MM.1S (cell line): ENCODE data around the gene FKBP1A.

Source experiments
- DNase-seq: peaks from one replicate; pipeline ENCODE4 v3.0.0-alpha.2; 2015
- H2AFZ ChIP-seq: fragments of 300-600 bp; sonication (generic); 2 replicates; pipeline ENCODE4 v1.6.0; 2016; ENCODE audit warnings: antibody characterized with exemption, low read length
- H3F3A ChIP-seq: fragments of 300-600 bp; sonication (generic); 2 replicates; pipeline ENCODE4 v1.6.1; 2016; ENCODE audit warnings: mild to moderate bottlenecking, antibody characterized with exemption, low read length, moderate library complexity, mixed read lengths; ENCODE audit not compliant: insufficient read depth
- H3K27ac ChIP-seq: fragments of 300-600 bp; sonication (generic); 2 replicates; pipeline ENCODE4 v1.5.1; 2016; ENCODE audit warnings: mild to moderate bottlenecking, low read length
- H3K27me3 ChIP-seq: fragments of 300-600 bp; sonication (generic); replicated peaks from 2 replicates; pipeline ENCODE4 v1.6.0; 2016; ENCODE audit warnings: low read length; ENCODE audit not compliant: insufficient read depth
- H3K36me3 ChIP-seq: fragments of 300-600 bp; sonication (generic); replicated peaks from 2 replicates; pipeline ENCODE4 v1.6.1; 2016; ENCODE audit warnings: mild to moderate bottlenecking, low read length, mixed read lengths; ENCODE audit not compliant: insufficient read depth
- H3K4me1 ChIP-seq: fragments of 300-600 bp; sonication (generic); 2 replicates; pipeline ENCODE4 v1.6.1; 2016; ENCODE audit warnings: low read length, mixed read lengths
- H3K4me2 ChIP-seq: fragments of 300-600 bp; sonication (generic); 2 replicates; pipeline ENCODE4 v1.6.0; 2016; ENCODE audit warnings: low read depth, low read length
- H3K4me3 ChIP-seq: fragments of 300-600 bp; sonication (generic); 2 replicates; pipeline ENCODE4 v1.5.1; 2016; ENCODE audit warnings: low read length, mixed read lengths
- H3K79me2 ChIP-seq: fragments of 300-600 bp; sonication (generic); 2 replicates; pipeline ENCODE4 v1.6.1; 2016; ENCODE audit warnings: mixed run types, low read length, mixed read lengths
- H3K9ac ChIP-seq: fragments of 300-600 bp; sonication (generic); 2 replicates; pipeline ENCODE4 v1.6.1; 2016; ENCODE audit warnings: low read length, mixed read lengths
- H3K9me2 ChIP-seq: fragments of 300-600 bp; sonication (generic); replicated peaks from 2 replicates; pipeline ENCODE4 v1.6.1; 2016; ENCODE audit warnings: mild to moderate bottlenecking, low read length, mixed read lengths; ENCODE audit not compliant: insufficient read depth
- H3K9me3 ChIP-seq: fragments of 300-600 bp; sonication (generic); replicated peaks from 2 replicates; pipeline ENCODE4 v1.6.1; 2016; ENCODE audit warnings: mild to moderate bottlenecking, low read length, mixed read lengths; ENCODE audit not compliant: insufficient read depth
- H4K20me1 ChIP-seq: fragments of 300-600 bp; sonication (generic); 2 replicates; pipeline ENCODE4 v1.6.1; 2016; ENCODE audit warnings: mild to moderate bottlenecking, low read length, moderate library complexity, mixed read lengths; ENCODE audit not compliant: insufficient read depth
- EZH2 ChIP-seq: fragments of 300-600 bp; sonication (generic); optimal IDR thresholded peaks from 2 replicates; pipeline ENCODE3; 2017; ENCODE audit warnings: low read depth, mild to moderate bottlenecking, antibody characterized with exemption, low read length, mixed read lengths
- EZH2phosphoT487 ChIP-seq: fragments of 300-600 bp; sonication (generic); IDR thresholded peaks from 2 replicates; pipeline ENCODE4 v1.6.1; 2018; ENCODE audit warnings: antibody characterized with exemption, low read length
- TF ChIP-seq, protein P1 (sequence below): fragments of 300-600 bp; sonication (generic); IDR thresholded peaks from 2 replicates; pipeline ENCODE4 v1.5.1; 2016; ENCODE audit warnings: antibody characterized with exemption, low read length, mixed read lengths

FKBP1A gene

DNA sequence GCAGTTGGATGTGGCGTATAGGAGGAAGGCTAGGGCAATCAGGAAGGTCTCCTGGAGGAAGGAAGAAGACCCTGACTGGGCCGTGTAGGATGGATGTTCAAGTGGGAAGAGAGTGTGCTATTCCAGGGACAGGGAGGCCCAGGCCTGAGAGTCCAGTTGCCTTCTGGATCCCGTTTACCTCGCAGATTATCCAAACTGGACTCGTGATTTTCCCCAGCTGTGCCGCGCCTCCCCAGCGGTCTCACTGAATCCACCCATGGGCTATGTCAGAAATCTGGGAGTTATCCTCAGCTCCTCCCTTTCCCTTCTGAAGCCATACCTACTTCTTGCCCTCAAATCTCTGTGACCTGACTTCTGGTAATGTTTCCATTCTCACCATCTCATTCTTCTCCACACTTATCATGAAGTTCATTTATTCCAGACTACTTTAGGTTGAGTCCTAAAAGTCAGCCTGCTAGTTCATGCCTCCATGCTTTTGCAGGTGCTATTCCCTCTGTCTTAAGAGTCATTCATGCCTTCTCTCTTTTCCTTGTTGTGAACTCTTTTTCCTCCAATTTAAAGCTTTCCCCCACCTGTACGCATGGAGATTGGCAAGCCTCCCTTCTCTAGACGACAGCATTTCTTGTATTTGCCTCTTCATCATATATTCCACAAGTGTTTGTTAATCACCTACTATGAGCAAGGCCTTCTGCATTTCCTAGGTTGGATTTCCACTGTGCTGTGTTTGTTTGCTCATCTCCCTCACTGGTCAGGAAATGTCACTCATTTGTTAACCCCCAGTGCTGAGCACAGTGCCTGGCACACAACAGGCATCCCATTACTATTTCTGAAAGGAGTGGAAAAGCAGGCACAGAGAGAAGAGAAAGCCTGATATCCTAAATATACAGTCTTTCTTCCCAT, 66.6 kb downstream of the FKBP1A start:
- H3K27ac ChIP-seq: peak overlapping the region; percentile 74; the same call in 1 of the 2 replicates
- H2AFZ ChIP-seq: peak overlapping the region; percentile 54; the same call in 1 of the 2 replicates
- H3K4me3 ChIP-seq: peak overlapping the region; percentile 81
- no peaks in the 10 kb centered on the region for H3K36me3 ChIP-seq
- no peaks in the 10 kb centered on the region for H3K9me2 ChIP-seq
- H4K20me1 ChIP-seq: no peaks in the 10 kb centered on the region
- peak overlapping the region; percentile 96 for H3K9ac ChIP-seq
- DNase-seq: no peak
- no peaks in the 10 kb centered on the region for H3K27me3 ChIP-seq
- H3K4me2 ChIP-seq: peak overlapping the region; percentile 88
- no peaks in the 10 kb centered on the region for H3K9me3 ChIP-seq
- H3F3A ChIP-seq: no peaks in the 10 kb centered on the region
- H3K79me2 ChIP-seq: peaks cover 52% of the 10 kb centered on the region
- H3K4me1 ChIP-seq: peaks cover 13% of the 10 kb centered on the region
- TF ChIP-seq, protein P1, sequence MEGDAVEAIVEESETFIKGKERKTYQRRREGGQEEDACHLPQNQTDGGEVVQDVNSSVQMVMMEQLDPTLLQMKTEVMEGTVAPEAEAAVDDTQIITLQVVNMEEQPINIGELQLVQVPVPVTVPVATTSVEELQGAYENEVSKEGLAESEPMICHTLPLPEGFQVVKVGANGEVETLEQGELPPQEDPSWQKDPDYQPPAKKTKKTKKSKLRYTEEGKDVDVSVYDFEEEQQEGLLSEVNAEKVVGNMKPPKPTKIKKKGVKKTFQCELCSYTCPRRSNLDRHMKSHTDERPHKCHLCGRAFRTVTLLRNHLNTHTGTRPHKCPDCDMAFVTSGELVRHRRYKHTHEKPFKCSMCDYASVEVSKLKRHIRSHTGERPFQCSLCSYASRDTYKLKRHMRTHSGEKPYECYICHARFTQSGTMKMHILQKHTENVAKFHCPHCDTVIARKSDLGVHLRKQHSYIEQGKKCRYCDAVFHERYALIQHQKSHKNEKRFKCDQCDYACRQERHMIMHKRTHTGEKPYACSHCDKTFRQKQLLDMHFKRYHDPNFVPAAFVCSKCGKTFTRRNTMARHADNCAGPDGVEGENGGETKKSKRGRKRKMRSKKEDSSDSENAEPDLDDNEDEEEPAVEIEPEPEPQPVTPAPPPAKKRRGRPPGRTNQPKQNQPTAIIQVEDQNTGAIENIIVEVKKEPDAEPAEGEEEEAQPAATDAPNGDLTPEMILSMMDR: no peak
- TF ChIP-seq EZH2phosphoT487 (no peak), EZH2 (no peak)

DNA sequence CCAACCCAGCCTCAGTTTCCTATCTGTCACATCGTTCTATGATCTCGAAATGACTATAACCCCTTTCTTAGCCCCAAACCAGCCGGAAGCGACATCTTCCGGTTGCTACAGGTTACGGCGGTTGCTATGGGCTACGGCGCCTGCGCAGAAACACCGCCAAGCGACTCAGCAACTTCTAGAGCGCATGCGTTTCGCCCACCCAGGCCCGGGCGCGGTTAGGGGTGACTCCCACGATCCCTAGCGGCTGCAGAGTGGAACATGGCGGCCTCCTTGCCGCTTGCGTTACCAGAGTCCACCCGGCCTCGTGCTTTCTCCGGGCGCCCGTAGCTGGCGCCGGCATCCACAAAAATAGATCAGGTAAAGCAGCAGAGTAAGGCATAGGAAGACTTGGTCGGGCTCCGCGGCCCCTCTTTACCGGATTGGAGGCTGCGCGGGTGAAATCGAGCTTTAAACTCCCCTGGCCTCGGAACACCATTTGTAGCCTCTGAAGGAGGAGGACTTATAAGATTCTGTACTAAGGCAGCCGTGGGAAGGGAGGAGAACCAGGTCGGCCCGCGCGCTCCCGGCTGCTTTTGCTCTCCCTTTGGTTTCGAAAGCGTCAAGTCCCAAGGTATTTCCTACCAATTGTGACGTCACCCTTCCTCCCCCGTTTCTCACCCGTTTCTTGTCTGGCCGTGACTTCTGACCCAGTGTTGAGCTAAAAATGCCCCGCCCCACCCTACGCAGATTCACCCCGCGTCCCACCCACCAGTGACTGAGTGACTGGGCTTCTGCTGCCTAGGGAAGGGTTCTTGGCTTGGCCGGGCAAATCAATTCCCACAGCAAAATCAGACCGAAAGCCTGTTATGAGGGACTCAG, 67.5 kb downstream of the FKBP1A start:
- peak overlapping the region; percentile 54 for H2AFZ ChIP-seq
- no peaks in the 10 kb centered on the region for H3K9me2 ChIP-seq
- no peaks in the 10 kb centered on the region for H3F3A ChIP-seq

DNA sequence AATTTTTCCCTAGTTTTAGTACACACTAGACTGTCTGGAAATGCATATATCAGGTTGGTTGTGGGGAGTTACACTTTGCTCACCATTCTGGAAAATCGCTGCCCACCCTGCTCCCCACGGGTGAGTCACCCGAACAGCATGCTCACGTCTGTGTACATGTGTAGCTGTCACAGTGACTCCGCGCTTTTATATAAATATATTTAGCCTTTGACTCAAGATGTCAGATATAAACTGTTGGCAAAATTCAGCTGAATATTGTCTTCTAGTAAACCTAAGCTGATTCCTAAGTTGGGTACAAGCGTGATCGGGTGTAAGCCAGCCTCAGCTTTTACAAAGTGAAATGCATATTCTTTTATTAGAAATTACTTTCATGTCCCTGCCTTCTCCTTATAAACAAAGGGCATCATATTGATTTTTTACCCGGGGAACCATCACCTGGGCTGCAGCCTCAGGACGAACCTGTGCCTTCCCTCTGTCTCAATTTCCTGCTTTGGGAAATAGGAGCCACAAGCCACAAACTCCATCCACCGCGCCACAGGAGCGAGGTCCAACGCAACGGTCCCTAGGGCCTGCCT, 68.2 kb downstream of the FKBP1A start:
- H3K27ac ChIP-seq: peak overlapping the region; percentile 74; the same call in 1 of the 2 replicates
- H3K79me2 ChIP-seq: peaks cover 43% of the 10 kb centered on the region
- no peaks in the 10 kb centered on the region for H3K27me3 ChIP-seq
- DNase-seq: no peak
- no peaks in the 10 kb centered on the region for H4K20me1 ChIP-seq
- no peaks in the 10 kb centered on the region for H3K36me3 ChIP-seq
- H3K9me3 ChIP-seq: no peaks in the 10 kb centered on the region
- H3F3A ChIP-seq: no peaks in the 10 kb centered on the region
- peaks cover 13% of the 10 kb centered on the region for H3K4me1 ChIP-seq
- H3K9me2 ChIP-seq: no peaks in the 10 kb centered on the region
- TF ChIP-seq, protein P1: no peak
- no peak for TF ChIP-seq EZH2phosphoT487
- TF ChIP-seq EZH2: no peak
- H2AFZ ChIP-seq: peak overlapping the region; percentile 54
- H3K4me3 ChIP-seq: peak overlapping the region; percentile 81
- H3K4me2 ChIP-seq: peak overlapping the region; percentile 57
- peak overlapping the region; percentile 96 for H3K9ac ChIP-seq

More for the DNA sequence above, 67.5 kb downstream of the FKBP1A start:
- H3K4me2 ChIP-seq: peak overlapping the region; percentile 88
- peak overlapping the region; percentile 81 for H3K4me3 ChIP-seq
- H3K9me3 ChIP-seq: no peaks in the 10 kb centered on the region
- H3K9ac ChIP-seq: peak overlapping the region; percentile 96
- DNase-seq: peak; percentile 98
- no peaks in the 10 kb centered on the region for H4K20me1 ChIP-seq
- no peaks in the 10 kb centered on the region for H3K27me3 ChIP-seq
- H3K36me3 ChIP-seq: no peaks in the 10 kb centered on the region
- peak overlapping the region; percentile 74 for H3K27ac ChIP-seq
- TF ChIP-seq EZH2: no peak
- peaks cover 45% of the 10 kb centered on the region for H3K79me2 ChIP-seq
- peaks cover 13% of the 10 kb centered on the region for H3K4me1 ChIP-seq
